Caco-2 (cell line): ENCODE data around the gene USH2A. TPM values are rescaled to one million over a fixed set of nuclear protein-coding genes. Genes with fewer than 3 reads are reported as not detected.

Experiments
- BruUV-seq: library from RNA; stranded (reverse); fragments of 400-500 nt; replicated peaks from 2 replicates; lab custom pipeline; 2021; lab: Mats Ljungman, UMichigan
- CTCF ChIA-PET: fragments of 300-600 bp; sonication (Branson Sonifier 250); formaldehyde crosslinking; loops from one replicate; lab custom pipeline; 2022; ENCODE audit warnings: antibody characterized with exemption; lab: Charles Lee
- POLR2A ChIA-PET: fragments of 300-600 bp; sonication (Branson Sonifier 250); formaldehyde crosslinking; loops from one replicate; lab custom pipeline; 2022; ENCODE audit warnings: antibody characterized with exemption; lab: Charles Lee
- DNase-seq, 2 experiments: peaks; one replicate each; pipeline versions ENCODE4 v3.0.0 to v3.0.0-alpha.2; 2020 to 2022
- H3K27me3 ChIP-seq: replicated peaks from 2 replicates; pipeline ENCODE4 v1.6.0; 2011; ENCODE audit warnings: low read length; ENCODE audit not compliant: control insufficient read depth, insufficient read depth
- H3K36me3 ChIP-seq: 2 replicates; pipeline ENCODE4 v1.5.1; 2011; ENCODE audit warnings: low read length; ENCODE audit not compliant: control insufficient read depth, insufficient read depth
- H3K4me1 ChIP-seq: fragments of 250-450 bp; sonication (Bioruptor Pico); 2 replicates; pipeline ENCODE4 v1.5.1; 2020; ENCODE audit warnings: mild to moderate bottlenecking
- H3K4me3 ChIP-seq: 2 replicates; pipeline ENCODE4 v1.5.1; 2011; ENCODE audit warnings: low read depth, mild to moderate bottlenecking, control low read depth, low read length
- H3K9me3 ChIP-seq: fragments of 250-450 bp; sonication (Bioruptor Pico); 2 replicates; pipeline ENCODE4 v1.5.1; 2020; ENCODE audit warnings: mild to moderate bottlenecking, moderate library complexity
- H3K27ac Mint-ChIP-seq: one replicate; pipeline ENCODE4 v1.8.0; 2022; ENCODE audit warnings: mixed read lengths; ENCODE audit not compliant: unreplicated experiment
- H3K27me3 Mint-ChIP-seq: one replicate; pipeline ENCODE4 v1.8.0; 2022; ENCODE audit warnings: mixed read lengths; ENCODE audit not compliant: insufficient read depth, unreplicated experiment
- H3K36me3 Mint-ChIP-seq: one replicate; pipeline ENCODE4 v1.8.0; 2022; ENCODE audit warnings: mild to moderate bottlenecking, mixed read lengths; ENCODE audit not compliant: insufficient read depth, unreplicated experiment
- H3K4me1 Mint-ChIP-seq: one replicate; pipeline ENCODE4 v1.8.0; 2022; ENCODE audit warnings: low read depth, mixed read lengths; ENCODE audit not compliant: unreplicated experiment
- H3K4me3 Mint-ChIP-seq: one replicate; pipeline ENCODE4 v1.8.0; 2022; ENCODE audit warnings: mild to moderate bottlenecking, moderate library complexity, mixed read lengths; ENCODE audit not compliant: unreplicated experiment
- H3K9me3 Mint-ChIP-seq: one replicate; pipeline ENCODE4 v1.8.0; 2022; ENCODE audit warnings: mixed read lengths; ENCODE audit not compliant: unreplicated experiment
- intact Hi-C: fragments of 100-400 bp; cut with micrococcal nuclease; formaldehyde crosslinking; loops from one replicate; pipeline ENCODE4 v1.10.0; 2022; ENCODE audit not compliant: unreplicated experiment
- total RNA-seq: library from RNA; stranded (reverse); gene quantifications from 2 replicates; pipeline ENCODE4 v1.2.3, GENCODE V29; 2022
- TF ChIP-seq, protein P1 (sequence below), 2 experiments: fragments of 200-600 bp in 1 of 2; IDR thresholded peaks; 1 replicate in 1 of 2; 2 replicates in 1 of 2; pipeline versions ENCODE4 v1.5.1 to v1.8.0; 2011 to 2022; ENCODE audit warnings: antibody characterized with exemption in 1 of 2, control low read depth in 1 of 2, inconsistent platforms in 1 of 2, low read depth in 1 of 2, low read length in 1 of 2, mild to moderate bottlenecking in 1 of 2, moderate library complexity in 1 of 2; ENCODE audit not compliant: insufficient read depth in 1 of 2, severe bottlenecking in 1 of 2, unreplicated experiment in 1 of 2

Gene USH2A
- total RNA-seq, 1 experiment from 2014 or later = 0.11 TPM

GRCh38 chr1:216114180-216114579, 309.1 kb downstream of the USH2A start:
- no peak overlapping the region for H3K4me3 ChIP-seq
- no peak for DNase-seq
- no peak overlapping the region for H3K4me3 Mint-ChIP-seq
- H3K4me1 Mint-ChIP-seq = no peaks in the 10 kb centered on the region
- no peaks in the 10 kb centered on the region for H3K27me3 Mint-ChIP-seq
- POLR2A ChIA-PET = no interaction called here
- no peak overlapping the region for H3K27ac Mint-ChIP-seq
- TF ChIP-seq, protein P1, sequence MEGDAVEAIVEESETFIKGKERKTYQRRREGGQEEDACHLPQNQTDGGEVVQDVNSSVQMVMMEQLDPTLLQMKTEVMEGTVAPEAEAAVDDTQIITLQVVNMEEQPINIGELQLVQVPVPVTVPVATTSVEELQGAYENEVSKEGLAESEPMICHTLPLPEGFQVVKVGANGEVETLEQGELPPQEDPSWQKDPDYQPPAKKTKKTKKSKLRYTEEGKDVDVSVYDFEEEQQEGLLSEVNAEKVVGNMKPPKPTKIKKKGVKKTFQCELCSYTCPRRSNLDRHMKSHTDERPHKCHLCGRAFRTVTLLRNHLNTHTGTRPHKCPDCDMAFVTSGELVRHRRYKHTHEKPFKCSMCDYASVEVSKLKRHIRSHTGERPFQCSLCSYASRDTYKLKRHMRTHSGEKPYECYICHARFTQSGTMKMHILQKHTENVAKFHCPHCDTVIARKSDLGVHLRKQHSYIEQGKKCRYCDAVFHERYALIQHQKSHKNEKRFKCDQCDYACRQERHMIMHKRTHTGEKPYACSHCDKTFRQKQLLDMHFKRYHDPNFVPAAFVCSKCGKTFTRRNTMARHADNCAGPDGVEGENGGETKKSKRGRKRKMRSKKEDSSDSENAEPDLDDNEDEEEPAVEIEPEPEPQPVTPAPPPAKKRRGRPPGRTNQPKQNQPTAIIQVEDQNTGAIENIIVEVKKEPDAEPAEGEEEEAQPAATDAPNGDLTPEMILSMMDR (IDR thresholded peaks at IDR 0.05; ENCODE audit: insufficient read depth in 1 of 2, low read depth in 1 of 2, low read length in 1 of 2, severe bottlenecking in 1 of 2, unreplicated experiment in 1 of 2) = no peak
- H3K36me3 Mint-ChIP-seq = no peaks in the 10 kb centered on the region
- no peaks in the 10 kb centered on the region for H3K27me3 ChIP-seq
- intact Hi-C loops = loop anchor here (10.0 kb wide), 1 partner anchor 451 kb away; no protein-coding TSS in a partner anchor
- H3K4me1 ChIP-seq = no peaks in the 10 kb centered on the region
- no TSS peak for BruUV-seq
- H3K9me3 ChIP-seq = no peaks in the 10 kb centered on the region
- CTCF ChIA-PET = no interaction called here
- H3K9me3 Mint-ChIP-seq = no peaks in the 10 kb centered on the region
- no peaks in the 10 kb centered on the region for H3K36me3 ChIP-seq

DNA sequence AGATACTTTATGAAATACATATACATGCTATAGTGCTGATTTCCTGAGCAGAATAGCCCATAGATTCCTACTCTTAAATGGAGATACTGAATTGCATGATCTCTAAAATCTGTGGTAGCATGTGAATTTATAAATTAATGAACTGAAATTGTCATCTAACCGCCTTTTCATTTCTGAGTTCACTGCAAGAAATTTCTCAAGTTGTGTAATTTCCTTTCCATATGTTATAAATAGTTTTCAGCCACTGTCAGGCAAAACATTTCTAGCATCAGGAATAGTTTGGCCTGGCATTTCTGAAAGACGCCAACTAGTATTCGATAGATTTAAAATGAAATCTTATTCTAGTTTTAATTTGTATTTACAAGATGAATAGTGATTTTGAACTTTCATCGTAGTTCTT, 310.1 kb downstream of the USH2A start:
- no peak for DNase-seq
- intact Hi-C loops = loop anchor here (10.0 kb wide), 1 partner anchor 452 kb away; no protein-coding TSS in a partner anchor
- no peaks in the 10 kb centered on the region for H3K9me3 ChIP-seq
- H3K9me3 Mint-ChIP-seq = no peaks in the 10 kb centered on the region
- no peak overlapping the region for H3K4me3 Mint-ChIP-seq
- H3K36me3 ChIP-seq = no peaks in the 10 kb centered on the region
- no peak overlapping the region for H3K4me3 ChIP-seq
- ChIA-PET POLR2A (no interaction called here), CTCF (no interaction called here)
- no TSS peak for BruUV-seq
- H3K27me3 Mint-ChIP-seq = no peaks in the 10 kb centered on the region
- H3K27me3 ChIP-seq = no peaks in the 10 kb centered on the region
- H3K4me1 ChIP-seq = no peaks in the 10 kb centered on the region
- TF ChIP-seq, protein P1 (IDR thresholded peaks at IDR 0.05; ENCODE audit: insufficient read depth in 1 of 2, low read depth in 1 of 2, low read length in 1 of 2, severe bottlenecking in 1 of 2, unreplicated experiment in 1 of 2) = no peak
- H3K4me1 Mint-ChIP-seq = no peaks in the 10 kb centered on the region
- no peak overlapping the region for H3K27ac Mint-ChIP-seq
- H3K36me3 Mint-ChIP-seq = no peaks in the 10 kb centered on the region

- POLR2A ChIA-PET = no interaction called here
- Mint-ChIP-seq H3K36me3 (no peaks in the 10 kb centered on the region), H3K9me3 (no peaks in the 10 kb centered on the region), H3K27ac (no peak overlapping the region), H3K27me3 (no peaks in the 10 kb centered on the region), H3K4me1 (no peaks in the 10 kb centered on the region), H3K4me3 (no peak overlapping the region)
- intact Hi-C loops = loop anchor here (1.0 to 10.0 kb wide), 2 partner anchors 82 to 453 kb away; no protein-coding TSS in a partner anchor
- TF ChIP-seq, protein P1 (IDR thresholded peaks at IDR 0.05; ENCODE audit: insufficient read depth in 1 of 2, low read depth in 1 of 2, low read length in 1 of 2, severe bottlenecking in 1 of 2, unreplicated experiment in 1 of 2) = peak; percentile 6 to 17
- CTCF ChIA-PET = interaction anchor here (1.3 to 1.6 kb wide), 2 partner anchors 82 to 109 kb away, joined by 8 to 13 read pairs; no protein-coding TSS in a partner anchor
- Histone ChIP-seq H3K27me3 (no peaks in the 10 kb centered on the region), H3K4me3 (no peak overlapping the region), H3K36me3 (no peaks in the 10 kb centered on the region), H3K4me1 (no peaks in the 10 kb centered on the region), H3K9me3 (no peaks in the 10 kb centered on the region)
- no TSS peak for BruUV-seq
- no peak for DNase-seq
These were observed 311.4 kb downstream of the USH2A start for GRCh38 chr1:216111842-216112241.
